Measurements from ENCODE around the gene MATN4. TPM values are rescaled to one million over a fixed set of nuclear protein-coding genes. Genes with fewer than 3 reads are reported as not detected.

The MATN4 gene
- total RNA-seq, 1 experiment from 2014 or later, result not detected

- no peaks in the 10 kb centered on the region for H3K27me3 Mint-ChIP-seq (ENCODE audit: insufficient read depth, unreplicated experiment)
- CTCF ChIA-PET, result interaction anchor here (0.6 to 7.9 kb wide), 63 partner anchors 8 to 615 kb away, joined by 3 to 167 read pairs (median 7); partner anchors contain the start of genes PI3, RBPJL, SEMG2 and SLPI
- intact Hi-C loops (cut with micrococcal nuclease), result loop anchor here (2.0 to 5.0 kb wide), 3 partner anchors 168 to 403 kb away; partner anchors contain the start of genes WFDC12 and YWHAB
- no peak overlapping the region for H3K27ac Mint-ChIP-seq (ENCODE audit: low read depth, unreplicated experiment)
- no TSS peak for BruUV-seq (replicated peaks)
- peaks cover 12% of the 10 kb centered on the region for H3K4me1 Mint-ChIP-seq (ENCODE audit: insufficient read depth, unreplicated experiment)
- H3K9me3 Mint-ChIP-seq (ENCODE audit: unreplicated experiment), result no peaks in the 10 kb centered on the region
- TF ChIP-seq CTCF (IDR thresholded peaks at IDR 0.05; ENCODE audit: unreplicated experiment), result no peak
- POLR2A ChIA-PET, result interaction anchor here (0.6 to 3.8 kb wide), 18 partner anchors 17 to 598 kb away, joined by 3 to 23 read pairs (median 4); partner anchors contain the start of genes PI3 and SLPI
- DNase-seq (ENCODE audit: unreplicated experiment), result no peak
- H3K4me3 Mint-ChIP-seq (ENCODE audit: unreplicated experiment), result no peak overlapping the region
- H3K36me3 Mint-ChIP-seq (ENCODE audit: insufficient read depth, unreplicated experiment), result no peaks in the 10 kb centered on the region
Observed at GRCh38 chr20:45289942-45290676, 18.0 kb downstream of the MATN4 start.

GRCh38 chr20:45288860-45289259 is 19.2 kb downstream of the MATN4 start:
- POLR2A ChIA-PET, result interaction anchor here (3.8 kb wide), 1 partner anchor 35 kb away, joined by 23 read pairs; the partner anchor contains the start of gene SLPI
- H3K4me3 Mint-ChIP-seq (ENCODE audit: unreplicated experiment), result no peak overlapping the region

GRCh38 chr20:45288376-45288775 is 19.7 kb downstream of the MATN4 start:
- intact Hi-C loops (cut with micrococcal nuclease), result no loop called here
- Mint-ChIP-seq H3K27me3 (ENCODE audit: insufficient read depth, unreplicated experiment) (no peaks in the 10 kb centered on the region), H3K27ac (ENCODE audit: low read depth, unreplicated experiment) (no peak overlapping the region), H3K4me3 (ENCODE audit: unreplicated experiment) (no peak overlapping the region), H3K9me3 (ENCODE audit: unreplicated experiment) (no peaks in the 10 kb centered on the region), H3K36me3 (ENCODE audit: insufficient read depth, unreplicated experiment) (no peaks in the 10 kb centered on the region), H3K4me1 (ENCODE audit: insufficient read depth, unreplicated experiment) (peaks cover 19% of the 10 kb centered on the region)
- TF ChIP-seq CTCF (IDR thresholded peaks at IDR 0.05; ENCODE audit: unreplicated experiment), result no peak
- ChIA-PET CTCF (interaction anchor here (0.5 to 7.9 kb wide), 13 partner anchors 10 to 245 kb away, joined by 3 to 149 read pairs (median 4); no protein-coding TSS in a partner anchor), POLR2A (no interaction called here)
- no TSS peak for BruUV-seq (replicated peaks)
- no peak for DNase-seq (ENCODE audit: unreplicated experiment)

More at GRCh38 chr20:45288860-45289259, 19.2 kb downstream of the MATN4 start:
- H3K4me1 Mint-ChIP-seq (ENCODE audit: insufficient read depth, unreplicated experiment), result peaks cover 16% of the 10 kb centered on the region
- H3K27ac Mint-ChIP-seq (ENCODE audit: low read depth, unreplicated experiment), result no peak overlapping the region
- H3K9me3 Mint-ChIP-seq (ENCODE audit: unreplicated experiment), result no peaks in the 10 kb centered on the region
- no peaks in the 10 kb centered on the region for H3K36me3 Mint-ChIP-seq (ENCODE audit: insufficient read depth, unreplicated experiment)
- CTCF ChIA-PET, result interaction anchor here (0.5 to 7.9 kb wide), 13 partner anchors 9 to 246 kb away, joined by 3 to 167 read pairs (median 4); no protein-coding TSS in a partner anchor
- intact Hi-C loops (cut with micrococcal nuclease), result no loop called here
- no TSS peak for BruUV-seq (replicated peaks)
- DNase-seq (ENCODE audit: unreplicated experiment), result no peak
- no peak for TF ChIP-seq CTCF (IDR thresholded peaks at IDR 0.05; ENCODE audit: unreplicated experiment)
- H3K27me3 Mint-ChIP-seq (ENCODE audit: insufficient read depth, unreplicated experiment), result no peaks in the 10 kb centered on the region

- TF ChIP-seq CTCF (IDR thresholded peaks at IDR 0.05; ENCODE audit: unreplicated experiment), result no peak
- ChIA-PET POLR2A (interaction anchor here (1.0 kb wide), 1 partner anchor 222 kb away, joined by 3 read pairs; no protein-coding TSS in a partner anchor), CTCF (interaction anchor here (0.6 to 6.2 kb wide), 5 partner anchors 9 to 239 kb away, joined by 3 to 59 read pairs (median 4); no protein-coding TSS in a partner anchor)
- no peak overlapping the region for H3K27ac Mint-ChIP-seq (ENCODE audit: low read depth, unreplicated experiment)
- H3K4me1 Mint-ChIP-seq (ENCODE audit: insufficient read depth, unreplicated experiment), result peaks cover 13% of the 10 kb centered on the region
- no peaks in the 10 kb centered on the region for H3K9me3 Mint-ChIP-seq (ENCODE audit: unreplicated experiment)
- no TSS peak for BruUV-seq (replicated peaks)
- intact Hi-C loops (cut with micrococcal nuclease), result no loop called here
- no peak overlapping the region for H3K4me3 Mint-ChIP-seq (ENCODE audit: unreplicated experiment)
- H3K27me3 Mint-ChIP-seq (ENCODE audit: insufficient read depth, unreplicated experiment), result no peaks in the 10 kb centered on the region
- no peak for DNase-seq (ENCODE audit: unreplicated experiment)
- no peaks in the 10 kb centered on the region for H3K36me3 Mint-ChIP-seq (ENCODE audit: insufficient read depth, unreplicated experiment)
Observed at GRCh38 chr20:45283551-45284057, 24.5 kb downstream of the MATN4 start.
